Epithelial cell of proximal tubule (primary cell): Measurements from ENCODE around the gene FGB. TPM values are rescaled to one million over a fixed set of nuclear protein-coding genes. Genes with fewer than 3 reads are reported as not detected.
"Not testable (repeated sequence)": the region's sequence is repeated elsewhere in the genome, so short reads cannot be mapped to it uniquely, and the experiment has no call there.

Source experiments
- DNase-seq: peaks from one replicate; pipeline ENCODE4 v3.0.0-alpha.2; 2011; ENCODE audit warnings: low read depth
- H3K4me3 ChIP-seq: 2 replicates; pipeline ENCODE4 v1.5.1; 2011; ENCODE audit warnings: low read depth, mild to moderate bottlenecking, low read length
- CTCF ChIP-seq: conservative IDR thresholded peaks from 2 replicates; pipeline ENCODE4 v1.5.1; 2012; ENCODE audit warnings: low read depth, mild to moderate bottlenecking, low read length
- total RNA-seq: library from RNA; depleted of rRNA; stranded (reverse); fragments of >200 nt; gene quantifications from 2 replicates; pipeline ENCODE4 v1.2.3, GENCODE V29; 2015

Gene FGB
- total RNA-seq, 1 donor from 2014 or later: 2.9 TPM

- TF ChIP-seq CTCF: no peak
- no peak for DNase-seq
- H3K4me3 ChIP-seq: no peak overlapping the region
These were observed 23.7 kb downstream of the FGB start for GRCh38 chr4:154586296-154587033.

GRCh38 chr4:154588198-154588597, 25.4 kb downstream of the FGB start:
- no peak overlapping the region for H3K4me3 ChIP-seq
- no peak for TF ChIP-seq CTCF
- DNase-seq: no peak

GRCh38 chr4:154589296-154590197, 26.7 kb downstream of the FGB start:
- H3K4me3 ChIP-seq: no peak overlapping the region
- TF ChIP-seq CTCF: no peak
- no peak for DNase-seq

- peak; percentile 37 for DNase-seq
- no peak within 1 kb of the TSS for H3K4me3 ChIP-seq
- no peak for TF ChIP-seq CTCF
These were observed 27.7 kb downstream of the FGB start, which contains the start of gene FGA for GRCh38 chr4:154590329-154591006. FGA (minus strand) TSS chr4:154590742; CDS start chr4:154590687, 55 bp downstream.

GRCh38 chr4:154591890-154592289, 29.1 kb downstream of the FGB start:
- no peak for TF ChIP-seq CTCF
- no peak for DNase-seq
- no peak overlapping the region for H3K4me3 ChIP-seq

DNA sequence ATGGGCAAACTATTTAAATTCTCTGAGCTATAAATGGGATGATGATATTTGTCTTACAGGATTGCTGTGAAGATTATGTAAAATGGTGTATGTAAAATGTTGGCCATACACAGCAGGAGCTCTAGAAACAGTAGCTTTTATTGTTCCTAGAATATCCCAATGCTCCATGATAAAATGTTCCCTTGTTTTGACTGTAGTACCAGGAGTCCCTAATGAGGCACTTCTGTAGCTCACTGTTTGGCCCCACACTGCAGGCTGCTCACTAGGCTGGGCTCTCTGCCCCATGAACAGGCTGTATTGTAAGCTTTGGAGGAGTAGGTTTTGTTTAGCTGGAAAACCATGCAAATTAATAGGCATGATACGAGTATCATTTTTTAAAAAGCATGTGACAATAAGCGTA, 31.1 kb downstream of the FGB start:
- DNase-seq: no peak
- TF ChIP-seq CTCF: no peak
- no peak overlapping the region for H3K4me3 ChIP-seq

DNA sequence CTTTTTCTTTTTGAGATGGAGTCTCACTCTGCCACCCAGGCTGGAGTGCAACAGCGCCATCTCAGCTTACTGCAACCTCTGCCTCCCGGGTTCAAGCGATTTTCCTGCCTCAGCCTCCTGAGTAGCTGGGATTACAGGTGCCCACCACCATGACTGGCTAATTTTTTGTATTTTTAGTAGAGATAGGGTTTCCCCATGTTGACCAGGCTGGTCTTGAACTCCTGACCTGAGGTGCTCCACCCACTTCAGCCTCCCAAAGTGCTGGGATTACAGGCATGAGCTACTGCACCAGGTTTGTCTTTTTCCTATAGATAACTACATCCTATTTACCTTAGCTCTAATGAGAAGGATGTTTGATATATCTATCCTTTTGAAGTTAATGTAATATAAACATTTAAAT, 31.5 kb downstream of the FGB start:
- DNase-seq, H3K4me3 ChIP-seq: not testable (repeated sequence)
